K562 (cell line): ENCODE results near the gene AGRN. TPM values are rescaled to one million over a fixed set of nuclear protein-coding genes. Genes with fewer than 3 reads are reported as not detected.

Experiments
- AFF4 ChIP-seq: sonication (generic); formaldehyde crosslinking; IDR thresholded peaks from 2 replicates; pipeline ENCODE4 v1.8.0; 2023; ENCODE audit warnings: mild to moderate bottlenecking, missing genetic modification reagents
- BDP1 ChIP-seq: IDR thresholded peaks from 3 replicates; pipeline ENCODE4 v1.6.1; 2011; ENCODE audit not compliant: insufficient read length, insufficient read depth
- CREB1 ChIP-seq, 2 experiments: sonication (generic) in 1 of 2; formaldehyde crosslinking in 1 of 2; IDR thresholded peaks; 2 replicates each; pipeline versions ENCODE4 v1.6.1 to v1.8.0; 2012 to 2022; ENCODE audit warnings: inconsistent platforms in 1 of 2, mild to moderate bottlenecking in 1 of 2, missing genetic modification reagents in 1 of 2, moderate library complexity in 1 of 2
- CREM ChIP-seq: IDR thresholded peaks from 2 replicates; pipeline ENCODE4 v1.6.1; 2014; ENCODE audit warnings: antibody characterized with exemption, low read depth
- DMBX1 ChIP-seq: fragments of 250-450 bp; sonication (Bioruptor Pico); IDR thresholded peaks from 2 replicates; pipeline ENCODE4 v1.8.0; 2022; ENCODE audit warnings: inconsistent platforms, mild to moderate bottlenecking, moderate library complexity, borderline replicate concordance
- EGR1 ChIP-seq: fragments of 450-650 bp; conservative IDR thresholded peaks from 2 replicates; pipeline ENCODE4 v1.6.1; 2017; ENCODE audit warnings: mild to moderate bottlenecking
- GATAD2A ChIP-seq: fragments of 450-650 bp; IDR thresholded peaks from 2 replicates; pipeline ENCODE4 v1.6.1; 2017
- HMG20B ChIP-seq: fragments of 250-450 bp; sonication (Bioruptor Pico); IDR thresholded peaks from 2 replicates; pipeline ENCODE4 v1.5.0; 2021; ENCODE audit warnings: mild to moderate bottlenecking
- KLF13 ChIP-seq: fragments of 450-650 bp; IDR thresholded peaks from 2 replicates; pipeline ENCODE4 v1.6.1; 2016; ENCODE audit warnings: missing genetic modification characterization, low read depth, mild to moderate bottlenecking, missing compliant biosample characterization, moderate library complexity, borderline replicate concordance
- PURB ChIP-seq: sonication (generic); formaldehyde crosslinking; IDR thresholded peaks from 2 replicates; pipeline ENCODE4 v1.9.0; 2021; ENCODE audit warnings: low read depth, mild to moderate bottlenecking, missing genetic modification reagents
- RAD21 ChIP-seq, 2 experiments: fragments of 250-450 bp in 1 of 2; fragments of 450-650 bp in 1 of 2; sonication (Bioruptor Pico) in 1 of 2; formaldehyde crosslinking in 1 of 2; IDR thresholded peaks in 1 of 2; conservative IDR thresholded peaks in 1 of 2; 2 replicates each; pipeline versions ENCODE4 v1.4.0 to v1.8.0; 2020 to 2022; ENCODE audit warnings: mild to moderate bottlenecking in 2 of 2, moderate library complexity in 1 of 2
- RAD51 ChIP-seq: fragments of 450-650 bp; IDR thresholded peaks from 2 replicates; pipeline ENCODE4 v1.7.1; 2016; ENCODE audit warnings: low read depth, mild to moderate bottlenecking, borderline replicate concordance
- RBM34 ChIP-seq: fragments of 200-400 bp; formaldehyde crosslinking; IDR thresholded peaks from 2 replicates; pipeline ENCODE4 v1.6.1; 2018; ENCODE audit warnings: low read length, borderline replicate concordance; ENCODE audit not compliant: insufficient read depth
- RNF2 ChIP-seq: sonication (generic); IDR thresholded peaks from 2 replicates; pipeline ENCODE4 v1.6.1; 2016
- SP1 ChIP-seq: sonication (generic); formaldehyde crosslinking; IDR thresholded peaks from 2 replicates; pipeline ENCODE4 v1.8.1; 2022; ENCODE audit warnings: mild to moderate bottlenecking, missing genetic modification reagents
- ZC3H11A ChIP-seq: IDR thresholded peaks from 2 replicates; pipeline ENCODE4 v1.6.1; 2012; ENCODE audit warnings: low read depth, low read length, improper control_type of control experiment
- ZNF212 ChIP-seq: fragments of 450-650 bp; formaldehyde crosslinking; IDR thresholded peaks from 2 replicates; pipeline ENCODE4 v1.4.0; 2020; ENCODE audit warnings: mild to moderate bottlenecking
- ZNF23 ChIP-seq: fragments of 250-450 bp; sonication (Bioruptor Pico); IDR thresholded peaks from 2 replicates; pipeline ENCODE4 v1.4.0; 2020; ENCODE audit warnings: mild to moderate bottlenecking
- ZNF347 ChIP-seq: fragments of 450-650 bp; formaldehyde crosslinking; IDR thresholded peaks from 2 replicates; pipeline ENCODE4 v1.4.0; 2020; ENCODE audit warnings: low read depth, mild to moderate bottlenecking, moderate library complexity
- ZNF511 ChIP-seq: sonication (generic); formaldehyde crosslinking; IDR thresholded peaks from 2 replicates; pipeline ENCODE4 v1.8.0; 2022; ENCODE audit warnings: mild to moderate bottlenecking, missing genetic modification reagents
- ZNF584 ChIP-seq: fragments of 200-800 bp; sonication (Bioruptor generic); IDR thresholded peaks from 2 replicates; pipeline ENCODE4 v1.6.1; 2016; ENCODE audit warnings: low read depth, mild to moderate bottlenecking, missing genetic modification characterization, missing compliant biosample characterization
- ZNF668 ChIP-seq: fragments of 250-450 bp; sonication (Bioruptor Pico); IDR thresholded peaks from 2 replicates; pipeline ENCODE4 v1.8.0; 2022; ENCODE audit warnings: mild to moderate bottlenecking, inconsistent platforms
- ZNF707 ChIP-seq: fragments of 250-450 bp; sonication (Bioruptor Pico); conservative IDR thresholded peaks from 2 replicates; pipeline ENCODE4 v1.8.0; 2022; ENCODE audit warnings: inconsistent platforms, mild to moderate bottlenecking, moderate library complexity
- polyA plus RNA-seq, 8 experiments: library from polyadenylated mRNA; depleted of rRNA in 4 of 8; stranded (reverse) in 5 of 8; unstranded in 3 of 8; fragments of >200 nt; fragmentation: Nextera tagmentation in 2 of 8; fragmentation: Illumina TruSeq in 1 of 8; extraction: Ambion mirVana in 2 of 8; extraction: Trizol in 1 of 8; gene quantifications; 2 replicates each; pipeline versions ENCODE4 v1.2.1 to v1.2.3, GENCODE V29; 2011 to 2014; ENCODE audit warnings: inconsistent platforms in 1 of 8, missing spikeins in 1 of 8
- total RNA-seq, 7 experiments: library from RNA; depleted of rRNA in 6 of 7; stranded (reverse); fragments of >200 nt in 6 of 7; fragmentation: Illumina TruSeq in 2 of 7; extraction: Trizol in 2 of 7; gene quantifications; 2 replicates each; pipeline versions ENCODE4 v1.2.1 to v1.2.3, GENCODE V29; 2011 to 2021; ENCODE audit warnings: low replicate concordance in 1 of 7
- TF ChIP-seq, protein P1 (sequence below): fragments of 250-450 bp; sonication (Bioruptor Pico); IDR thresholded peaks from 2 replicates; pipeline ENCODE4 v1.8.0; 2022; ENCODE audit warnings: inconsistent platforms, mild to moderate bottlenecking, moderate library complexity, borderline replicate concordance

The AGRN gene
- total and polyA plus RNA-seq, 9 of the 15 experiments (the other 6 are each of a cell fraction or from before 2014, with no cell fraction given), result 0.04 to 111 (median 18.1) TPM

- no peak for TF ChIP-seq PURB (CRISPR knock-in tag)
- no peak for TF ChIP-seq HMG20B (CRISPR knock-in tag)
- no peak; the same call in 1 of the 2 replicates for TF ChIP-seq DMBX1 (CRISPR knock-in tag)
- no peak for TF ChIP-seq ZNF584
- TF ChIP-seq ZNF668 (CRISPR knock-in tag), result no peak
- no peak for TF ChIP-seq ZNF23 (CRISPR knock-in tag)
- no peak for TF ChIP-seq ZNF707 (CRISPR knock-in tag)
- TF ChIP-seq GATAD2A, result no peak
- no peak for TF ChIP-seq RBM34
- TF ChIP-seq CREB1 (IDR thresholded peaks at IDR 0.05), result peak; percentile 84
- peak; percentile 93 for TF ChIP-seq CREB1 (CRISPR knock-in tag; IDR thresholded peaks at IDR 0.05)
- TF ChIP-seq RAD51, result no peak
- no peak for TF ChIP-seq ZNF511 (CRISPR knock-in tag)
- TF ChIP-seq ZC3H11A, result no peak
- peak; percentile 83 for TF ChIP-seq RAD21 (CRISPR knock-in tag; conservative IDR thresholded peaks at IDR 0.05 in 1 of 2, IDR thresholded peaks at IDR 0.05 in 1 of 2)
- TF ChIP-seq, protein P1, sequence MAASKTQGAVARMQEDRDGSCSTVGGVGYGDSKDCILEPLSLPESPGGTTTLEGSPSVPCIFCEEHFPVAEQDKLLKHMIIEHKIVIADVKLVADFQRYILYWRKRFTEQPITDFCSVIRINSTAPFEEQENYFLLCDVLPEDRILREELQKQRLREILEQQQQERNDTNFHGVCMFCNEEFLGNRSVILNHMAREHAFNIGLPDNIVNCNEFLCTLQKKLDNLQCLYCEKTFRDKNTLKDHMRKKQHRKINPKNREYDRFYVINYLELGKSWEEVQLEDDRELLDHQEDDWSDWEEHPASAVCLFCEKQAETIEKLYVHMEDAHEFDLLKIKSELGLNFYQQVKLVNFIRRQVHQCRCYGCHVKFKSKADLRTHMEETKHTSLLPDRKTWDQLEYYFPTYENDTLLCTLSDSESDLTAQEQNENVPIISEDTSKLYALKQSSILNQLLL (CRISPR knock-in tag), result no peak
- TF ChIP-seq KLF13 (tag), result 0 out of 2 replicates have a peak, but pooled peaks have one; percentile 28
- TF ChIP-seq CREM, result peak; percentile 95
- TF ChIP-seq EGR1, result peak; percentile 63
- TF ChIP-seq ZNF212 (CRISPR knock-in tag), result no peak
- no peak for TF ChIP-seq BDP1
- peak; percentile 84 for TF ChIP-seq SP1 (CRISPR knock-in tag)
- no peak for TF ChIP-seq RNF2
- TF ChIP-seq ZNF347 (CRISPR knock-in tag), result no peak
- peak; percentile 56; the same call in 1 of the 2 replicates for TF ChIP-seq AFF4 (CRISPR knock-in tag)
Measured at GRCh38 chr1:1033009-1033587, 13.2 kb downstream of the AGRN start (continued).
